Astrocyte (in vitro differentiated cells and primary cell): Measurements from ENCODE around the gene TRHDE. TPM values are rescaled to one million over a fixed set of nuclear protein-coding genes. Genes with fewer than 3 reads are reported as not detected.

Experiments
- DNase-seq: peaks from one replicate; pipeline ENCODE4 v3.0.0-alpha.2; 2010; ENCODE audit warnings: low read depth
- FAIRE-seq: peaks from 2 replicates; lab custom pipeline; 2011; peaks lifted over from hg19 to GRCh38; lab: Jason Lieb, UNC
- H2AFZ ChIP-seq: 2 replicates; pipeline ENCODE4 v1.6.0; 2012; ENCODE audit warnings: low read depth, low read length, inconsistent platforms
- H3K27ac ChIP-seq: 2 replicates; pipeline ENCODE4 v1.5.1; 2011; ENCODE audit warnings: low read depth, low read length, inconsistent platforms
- H3K27me3 ChIP-seq: 2 replicates; pipeline ENCODE4 v1.6.0; 2011; ENCODE audit warnings: low read length, inconsistent platforms; ENCODE audit not compliant: insufficient read depth
- H3K36me3 ChIP-seq: 2 replicates; pipeline ENCODE4 v1.5.1; 2011; ENCODE audit warnings: low read length, inconsistent platforms; ENCODE audit not compliant: insufficient read depth
- H3K4me1 ChIP-seq: 2 replicates; pipeline ENCODE4 v1.5.1; 2011; ENCODE audit warnings: low read length, inconsistent platforms; ENCODE audit not compliant: insufficient read depth
- H3K4me2 ChIP-seq: 2 replicates; pipeline ENCODE4 v1.6.0; 2012; ENCODE audit warnings: low read length, inconsistent platforms
- H3K4me3 ChIP-seq: 2 replicates; pipeline ENCODE4 v1.5.1; 2011; ENCODE audit warnings: low read depth, mild to moderate bottlenecking, low read length, inconsistent platforms; ENCODE audit not compliant: insufficient read depth
- H3K79me2 ChIP-seq: 2 replicates; pipeline ENCODE4 v1.6.0; 2012; ENCODE audit warnings: mild to moderate bottlenecking, low read length, inconsistent platforms; ENCODE audit not compliant: insufficient read depth
- H3K9ac ChIP-seq: 2 replicates; pipeline ENCODE4 v1.6.0; 2012; ENCODE audit warnings: mild to moderate bottlenecking, low read length, inconsistent platforms
- H3K9me3 ChIP-seq: 2 replicates; pipeline ENCODE4 v1.5.1; 2012; ENCODE audit warnings: low read depth, mild to moderate bottlenecking, low read length, inconsistent platforms; ENCODE audit not compliant: insufficient read depth
- H4K20me1 ChIP-seq: 2 replicates; pipeline ENCODE4 v1.6.0; 2012; ENCODE audit warnings: low read length, inconsistent platforms; ENCODE audit not compliant: insufficient read depth
- H3K27ac Mint-ChIP-seq: one replicate; pipeline ENCODE4 v1.8.0; 2021; ENCODE audit warnings: mild to moderate bottlenecking, mixed read lengths; ENCODE audit not compliant: unreplicated experiment
- H3K27me3 Mint-ChIP-seq: one replicate; pipeline ENCODE4 v1.8.0; 2021; ENCODE audit warnings: low read depth, mixed read lengths; ENCODE audit not compliant: unreplicated experiment
- H3K36me3 Mint-ChIP-seq: one replicate; pipeline ENCODE4 v1.8.0; 2021; ENCODE audit warnings: low read depth, mixed read lengths; ENCODE audit not compliant: unreplicated experiment
- H3K4me1 Mint-ChIP-seq: one replicate; pipeline ENCODE4 v1.8.0; 2021; ENCODE audit warnings: low read depth, mixed read lengths; ENCODE audit not compliant: unreplicated experiment
- H3K4me3 Mint-ChIP-seq: one replicate; pipeline ENCODE4 v1.8.0; 2021; ENCODE audit warnings: mild to moderate bottlenecking, moderate library complexity, mixed read lengths; ENCODE audit not compliant: unreplicated experiment
- H3K9me3 Mint-ChIP-seq: one replicate; pipeline ENCODE4 v1.8.0; 2021; ENCODE audit warnings: mild to moderate bottlenecking, mixed read lengths; ENCODE audit not compliant: unreplicated experiment
- CTCF ChIP-seq: IDR thresholded peaks from 2 replicates; pipeline ENCODE4 v1.5.1; 2011; ENCODE audit warnings: low read depth, mild to moderate bottlenecking, inconsistent platforms, low read length, moderate library complexity; ENCODE audit not compliant: insufficient read depth
- EZH2 ChIP-seq: IDR thresholded peaks from 2 replicates; pipeline ENCODE4 v1.6.1; 2012; ENCODE audit warnings: mild to moderate bottlenecking, low read length, inconsistent platforms; ENCODE audit not compliant: insufficient read depth
- total RNA-seq: library from RNA; stranded (reverse); gene quantifications from 2 replicates; pipeline ENCODE4 v1.2.1, GENCODE V29; 2021

Gene TRHDE
- total RNA-seq, 1 donor from 2014 or later = 1.4 TPM

GRCh38 chr12:72246370-72246769 lies 25.8 kb upstream of the TRHDE start:
- H3K9ac ChIP-seq = no peak overlapping the region
- no peaks in the 10 kb centered on the region for H3K36me3 ChIP-seq
- H3K79me2 ChIP-seq = no peaks in the 10 kb centered on the region
- no peaks in the 10 kb centered on the region for H3K9me3 ChIP-seq
- H3K27me3 Mint-ChIP-seq = no peaks in the 10 kb centered on the region
- H3K4me1 Mint-ChIP-seq = no peaks in the 10 kb centered on the region
- FAIRE-seq (no peak), DNase-seq (peak; percentile 34)
- H3K4me3 Mint-ChIP-seq = no peak overlapping the region
- no peaks in the 10 kb centered on the region for H4K20me1 ChIP-seq
- no peaks in the 10 kb centered on the region for H3K4me1 ChIP-seq
- H3K36me3 Mint-ChIP-seq = no peaks in the 10 kb centered on the region
- no peak overlapping the region for H3K4me3 ChIP-seq
- TF ChIP-seq CTCF (no peak), EZH2 (no peak)
- no peak overlapping the region for H3K27ac ChIP-seq
- H3K9me3 Mint-ChIP-seq = peaks cover 2% of the 10 kb centered on the region
- no peak overlapping the region for H2AFZ ChIP-seq
- peak overlapping the region; percentile 25 for H3K4me2 ChIP-seq
- no peaks in the 10 kb centered on the region for H3K27me3 ChIP-seq
- H3K27ac Mint-ChIP-seq = no peak overlapping the region

GRCh38 chr12:72250346-72250745 lies 21.8 kb upstream of the TRHDE start:
- TF ChIP-seq CTCF = no peak
- TF ChIP-seq EZH2 = no peak
- no peaks in the 10 kb centered on the region for H3K4me1 Mint-ChIP-seq
- FAIRE-seq (no peak), DNase-seq (no peak)
- Histone ChIP-seq H2AFZ (no peak overlapping the region), H3K4me3 (no peak overlapping the region), H3K4me1 (no peaks in the 10 kb centered on the region), H3K36me3 (peaks cover 2% of the 10 kb centered on the region), H3K27ac (no peak overlapping the region), H4K20me1 (no peaks in the 10 kb centered on the region), H3K9me3 (no peaks in the 10 kb centered on the region), H3K4me2 (no peak overlapping the region), H3K9ac (no peak overlapping the region), H3K27me3 (no peaks in the 10 kb centered on the region), H3K79me2 (no peaks in the 10 kb centered on the region)
- peaks cover 2% of the 10 kb centered on the region for H3K9me3 Mint-ChIP-seq
- no peak overlapping the region for H3K4me3 Mint-ChIP-seq
- H3K27me3 Mint-ChIP-seq = no peaks in the 10 kb centered on the region
- H3K36me3 Mint-ChIP-seq = no peaks in the 10 kb centered on the region
- H3K27ac Mint-ChIP-seq = no peak overlapping the region

GRCh38 chr12:72256725-72257124 lies 15.4 kb upstream of the TRHDE start:
- Histone ChIP-seq H3K9ac (no peak overlapping the region), H2AFZ (no peak overlapping the region), H4K20me1 (no peaks in the 10 kb centered on the region), H3K27me3 (no peaks in the 10 kb centered on the region), H3K4me2 (no peak overlapping the region), H3K79me2 (no peaks in the 10 kb centered on the region), H3K4me3 (no peak overlapping the region), H3K36me3 (peaks cover 7% of the 10 kb centered on the region), H3K9me3 (no peaks in the 10 kb centered on the region), H3K4me1 (no peaks in the 10 kb centered on the region), H3K27ac (no peak overlapping the region)
- H3K9me3 Mint-ChIP-seq = no peaks in the 10 kb centered on the region
- no peak overlapping the region for H3K27ac Mint-ChIP-seq
- H3K4me3 Mint-ChIP-seq = no peak overlapping the region
- H3K27me3 Mint-ChIP-seq = no peaks in the 10 kb centered on the region
- H3K36me3 Mint-ChIP-seq = no peaks in the 10 kb centered on the region
- no peak for DNase-seq
- peaks cover 1% of the 10 kb centered on the region for H3K4me1 Mint-ChIP-seq
- TF ChIP-seq EZH2 (no peak), CTCF (no peak)
- FAIRE-seq = no peak
